HG03354 (cell line): ENCODE results near the gene JAM3.
"Not testable (repeated sequence)": the region's sequence is repeated elsewhere in the genome, so short reads cannot be mapped to it uniquely, and the experiment has no call there.

Experiments used
- ATAC-seq: cut with Tn5 transposase; IDR thresholded peaks from one replicate; pipeline ENCODE4 v1.9.1; 2021; ENCODE audit warnings: mild to moderate bottlenecking; ENCODE audit not compliant: unreplicated experiment, poor library complexity, severe bottlenecking

Gene JAM3

DNA sequence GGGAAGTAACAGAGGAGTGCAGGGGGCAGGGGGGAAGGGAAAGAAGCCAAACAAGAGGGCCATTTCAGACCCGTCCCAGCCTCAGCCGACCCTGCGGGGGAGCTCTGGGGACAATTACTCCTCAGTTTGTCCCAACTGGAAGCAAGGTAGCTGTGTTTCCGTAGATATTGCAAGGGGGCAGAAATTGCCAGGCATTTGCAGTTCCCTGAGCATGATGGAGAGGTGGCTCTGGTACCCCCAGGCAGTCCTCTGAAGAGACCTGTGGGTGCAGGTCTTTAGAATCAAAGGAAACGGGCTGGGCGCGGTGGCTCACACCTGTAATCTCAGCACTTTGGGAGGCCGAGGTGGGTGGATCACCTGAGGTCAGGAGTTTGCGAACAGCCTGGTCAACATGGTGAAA lies 13.8 kb upstream of the JAM3 start:
- no peak for ATAC-seq

GRCh38 chr11:134060316-134060715 lies 8.6 kb upstream of the JAM3 start:
- ATAC-seq = no peak

DNA sequence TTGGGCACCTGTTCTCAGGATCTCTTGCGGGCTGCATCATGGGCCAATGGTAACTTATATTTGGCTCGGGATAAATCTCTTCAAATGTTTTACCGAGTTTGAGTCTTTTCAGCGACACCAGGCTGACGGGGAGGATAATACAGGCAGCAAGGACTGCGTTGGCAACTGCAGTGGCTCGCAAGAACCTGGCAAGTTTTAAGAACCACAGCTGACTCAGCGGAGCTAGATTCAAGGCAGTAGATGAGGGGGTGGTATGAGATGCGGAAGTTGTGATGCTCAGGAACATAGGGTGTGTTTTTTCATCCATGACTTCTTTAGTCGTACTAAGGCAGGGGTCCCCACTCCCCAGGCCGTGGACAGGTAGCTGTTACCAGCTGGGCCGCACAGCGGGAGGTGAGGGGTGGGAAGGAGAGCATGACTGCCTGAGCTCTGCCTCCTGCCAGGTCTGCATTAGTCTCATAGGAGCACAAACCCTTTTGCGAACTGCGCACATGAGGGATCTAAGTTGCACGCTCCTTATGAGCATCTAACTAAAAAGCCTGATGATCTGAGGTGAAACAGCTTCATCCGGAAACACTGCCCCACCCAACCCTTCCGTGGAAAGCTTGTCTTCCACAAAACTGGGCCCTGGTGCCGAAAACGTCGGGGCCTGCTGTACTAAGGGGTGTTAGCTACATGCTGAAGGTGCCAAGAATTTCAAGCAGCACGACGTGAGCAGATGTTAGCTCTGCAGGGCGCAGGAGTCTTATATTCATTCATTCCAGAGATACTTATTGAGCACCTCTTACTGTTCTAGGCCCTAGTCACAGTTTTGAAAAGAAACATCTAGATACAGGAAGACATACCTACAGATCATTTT lies 6.4 kb upstream of the JAM3 start:
- ATAC-seq = no peak

DNA sequence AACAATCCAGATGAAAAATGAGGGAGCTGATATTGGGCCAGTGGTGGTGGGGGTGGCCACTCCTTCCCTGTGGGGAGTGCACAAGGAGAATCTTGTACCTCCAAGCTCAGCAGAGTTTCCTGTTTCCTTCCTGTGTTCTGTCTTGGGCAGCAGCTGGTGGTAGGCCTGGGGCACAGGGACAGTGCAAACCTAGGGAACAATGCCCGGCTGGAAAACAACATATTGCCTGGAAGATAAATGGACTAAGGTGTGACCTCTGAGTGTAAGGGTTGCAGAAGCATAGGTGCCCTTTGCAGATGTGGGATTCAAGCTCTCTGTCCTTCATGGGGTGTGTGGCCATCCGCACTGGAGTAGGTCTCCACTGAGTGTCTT lies 5.8 kb upstream of the JAM3 start:
- no peak for ATAC-seq

- ATAC-seq = no peak
These were observed 4.7 kb upstream of the JAM3 start for GRCh38 chr11:134063991-134064747.

DNA sequence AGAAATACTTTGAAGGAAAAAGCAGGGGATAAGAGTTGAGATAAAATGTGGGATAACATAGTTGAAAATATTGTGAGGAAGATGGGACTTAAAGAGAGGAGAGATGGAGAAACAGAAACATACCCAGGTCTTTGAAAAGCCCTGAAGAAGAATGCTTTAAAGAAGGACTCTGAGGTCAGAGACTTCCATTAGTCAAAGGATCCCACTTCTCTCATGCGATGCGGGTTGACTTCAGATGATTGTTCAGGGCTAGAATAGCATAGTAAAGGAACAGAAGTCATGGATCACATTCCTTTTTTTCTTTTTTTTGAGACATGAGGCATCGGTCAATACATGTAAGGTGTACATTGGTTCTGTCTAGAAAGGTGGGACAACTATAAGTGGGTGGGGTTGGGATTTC lies 3.5 kb upstream of the JAM3 start:
- no peak for ATAC-seq

GRCh38 chr11:134066943-134067885 lies 1.7 kb upstream of the JAM3 start:
- no peak for ATAC-seq

DNA sequence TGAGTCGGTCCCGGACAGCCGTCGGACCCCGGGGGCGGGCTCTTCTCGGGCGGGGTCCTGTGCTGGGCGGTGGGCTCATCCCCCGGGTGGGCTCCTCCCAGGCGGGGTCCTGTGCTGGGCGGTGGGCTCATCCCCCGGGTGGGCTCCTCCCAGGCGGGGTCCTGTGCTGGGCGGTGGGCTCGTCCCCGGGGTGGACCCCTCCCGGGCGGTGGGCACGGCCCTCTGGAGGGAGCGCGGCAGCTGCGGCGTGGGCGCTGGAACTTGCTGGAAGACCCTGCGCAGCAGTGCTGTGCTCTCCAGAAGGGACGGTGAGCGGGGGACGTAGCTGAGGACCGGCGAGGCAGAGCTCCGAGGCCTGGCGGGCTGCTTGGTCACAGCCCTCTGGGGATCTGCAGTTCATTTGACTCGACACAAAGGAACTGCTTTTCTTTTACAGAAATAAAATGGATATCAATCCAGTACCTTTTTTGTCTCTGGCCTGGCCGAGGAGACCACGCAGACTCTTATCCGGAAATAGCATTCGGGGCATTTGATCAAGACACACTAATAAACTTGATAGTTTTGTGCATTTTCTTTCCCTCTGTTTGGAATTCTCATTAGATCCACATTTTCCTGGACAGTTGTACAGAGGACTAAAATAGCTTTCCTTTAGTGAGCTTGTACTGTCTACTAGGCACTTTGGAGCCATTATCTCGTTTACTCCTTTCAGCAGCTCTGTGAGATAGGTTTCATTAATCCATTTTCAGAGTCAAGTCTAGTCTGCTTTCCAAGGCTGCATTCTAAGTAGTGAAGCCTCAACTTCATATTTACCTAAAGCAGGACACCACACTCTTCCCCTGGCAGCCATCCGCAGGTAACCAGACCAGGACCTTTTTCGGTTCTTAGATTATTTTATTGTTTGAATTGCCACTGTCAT lies 812 bp downstream of the JAM3 start:
- no peak for ATAC-seq

- ATAC-seq = no peak
These were observed 1.5 kb downstream of the JAM3 start for GRCh38 chr11:134070342-134070845.

GRCh38 chr11:134071306-134071705 lies 2.4 kb downstream of the JAM3 start:
- ATAC-seq = no peak

DNA sequence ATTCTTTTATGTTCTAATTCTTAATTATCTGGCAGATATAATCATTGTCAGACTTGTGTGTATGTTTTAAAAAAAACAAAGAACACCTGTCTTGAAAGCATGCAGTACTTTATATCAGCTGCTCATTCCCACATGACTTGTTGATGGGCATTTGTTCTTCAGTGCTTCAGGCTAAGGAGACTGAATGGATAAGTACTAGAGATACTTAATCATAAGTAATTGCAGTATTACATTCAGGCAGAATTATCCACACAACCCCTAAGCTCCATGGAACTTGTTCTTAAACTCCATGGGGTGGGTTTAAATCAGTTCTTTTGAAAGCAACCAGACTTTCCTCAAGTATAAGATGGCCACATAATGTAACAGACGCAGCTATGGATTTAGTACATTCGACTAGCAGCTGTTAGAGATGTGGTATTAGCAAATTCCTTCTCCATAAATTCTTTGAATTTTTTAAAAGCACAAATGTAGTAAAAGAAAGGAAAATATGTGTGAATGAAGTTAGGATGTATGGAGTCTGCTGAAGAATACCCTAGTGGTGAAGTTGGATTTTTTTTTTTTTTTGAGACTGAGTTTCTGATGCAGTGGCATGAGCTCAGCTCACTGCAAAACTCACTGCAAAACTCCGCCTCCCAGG lies 3.0 kb downstream of the JAM3 start:
- no peak for ATAC-seq

DNA sequence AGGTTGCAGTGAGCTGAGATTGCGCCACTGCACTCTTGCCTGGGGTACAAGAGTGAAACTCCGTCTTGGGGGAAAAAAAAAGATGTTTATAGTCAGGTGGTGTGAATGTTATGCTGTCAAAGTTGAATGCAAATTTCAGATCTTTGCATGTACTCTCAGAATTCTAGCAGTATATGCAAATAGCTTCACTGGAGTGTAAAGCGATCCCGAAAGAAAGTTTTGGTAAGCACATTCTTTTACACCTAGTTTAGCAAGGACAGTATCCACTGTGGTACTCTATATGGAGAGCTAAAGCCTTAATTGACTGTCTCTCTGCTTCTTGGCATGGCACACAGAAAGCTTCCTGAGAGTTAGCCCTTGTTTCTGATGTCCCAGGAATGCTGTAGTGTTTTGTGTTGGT lies 4.0 kb downstream of the JAM3 start:
- ATAC-seq = peak; percentile 52

DNA sequence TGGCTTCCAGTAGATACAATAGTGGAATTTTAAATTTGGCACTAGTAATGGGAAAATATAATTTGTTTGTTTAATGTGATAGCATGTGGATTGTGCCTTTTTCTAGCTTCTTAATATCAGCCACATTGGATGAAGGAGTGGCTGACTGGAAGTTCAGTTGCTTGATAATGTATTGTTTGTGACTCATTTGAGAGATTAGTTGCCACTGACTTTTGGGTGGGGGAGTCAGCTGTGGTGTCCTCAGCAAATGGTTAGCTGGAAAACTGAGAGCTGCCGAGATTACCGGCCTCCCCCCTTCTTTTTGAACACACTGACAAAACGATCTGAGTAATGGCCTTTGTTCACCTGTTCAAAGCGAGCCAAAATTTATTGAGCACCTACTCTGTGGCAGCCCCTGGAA lies 5.5 kb downstream of the JAM3 start:
- no peak for ATAC-seq

- ATAC-seq = no peak
These were observed 5.9 kb downstream of the JAM3 start for GRCh38 chr11:134074766-134075165.

GRCh38 chr11:134079317-134079716 lies 10.4 kb downstream of the JAM3 start:
- no peak for ATAC-seq

- ATAC-seq = not testable (repeated sequence)
These were observed 12.4 kb downstream of the JAM3 start for GRCh38 chr11:134081258-134081657.

DNA sequence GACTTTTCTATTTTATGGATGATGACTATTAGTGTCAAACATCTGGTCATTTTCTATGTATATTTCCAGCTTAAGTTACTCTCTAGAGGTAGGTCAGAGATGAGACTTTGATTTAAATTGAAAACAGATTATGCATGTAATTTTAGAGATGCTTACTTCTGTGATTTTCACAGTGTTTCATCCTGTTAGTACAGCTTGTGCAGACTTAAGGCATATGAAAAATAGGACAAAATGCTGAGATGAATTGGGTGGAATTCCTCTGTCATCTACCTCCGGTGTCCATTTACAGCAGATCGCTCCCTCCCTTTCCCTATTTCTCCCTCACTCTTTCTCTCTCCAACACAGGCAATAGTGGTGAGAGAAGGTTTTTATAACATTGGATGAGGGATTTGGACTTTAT lies 14.1 kb downstream of the JAM3 start:
- no peak for ATAC-seq

- ATAC-seq = no peak
These were observed 17.5 kb downstream of the JAM3 start for GRCh38 chr11:134086376-134086775.
